NCI-H345 treated with DMSO at 0.1 percent for 48 hours (cell line): ENCODE data around the gene VPS18.
"Not testable (repeated sequence)": the region's sequence is repeated elsewhere in the genome, so short reads cannot be mapped to it uniquely, and the experiment has no call there.

Source experiments
- DNase-seq: peaks from one replicate; lab custom pipeline; 2025; ENCODE audit not compliant: unreplicated experiment; lab: John Stamatoyannopoulos, UW

Gene VPS18

GRCh38 chr15:40893733-40894680, at the start of gene VPS18:
VPS18 (plus strand) TSS chr15:40894450; CDS start chr15:40894769, 319 bp downstream.
- DNase-seq, result peak; percentile 88

GRCh38 chr15:40844696-40845030, 49.6 kb upstream of the VPS18 start:
- DNase-seq, result no peak

GRCh38 chr15:40845036-40845435, 49.2 kb upstream of the VPS18 start:
- no peak for DNase-seq

- DNase-seq, result no peak
These were observed 48.6 kb upstream of the VPS18 start for GRCh38 chr15:40845511-40846284.

GRCh38 chr15:40846841-40847222, 47.4 kb upstream of the VPS18 start:
- DNase-seq, result no peak

GRCh38 chr15:40847223-40847961, 46.9 kb upstream of the VPS18 start:
- no peak for DNase-seq

GRCh38 chr15:40850576-40851112, 43.6 kb upstream of the VPS18 start:
- no peak for DNase-seq

- DNase-seq, result no peak
These were observed 41.7 kb upstream of the VPS18 start for GRCh38 chr15:40852529-40852928.

- DNase-seq, result no peak
These were observed 40.9 kb upstream of the VPS18 start for GRCh38 chr15:40853241-40853890.

GRCh38 chr15:40854161-40854560, 40.1 kb upstream of the VPS18 start:
- no peak for DNase-seq

- no peak for DNase-seq
These were observed 38.5 kb upstream of the VPS18 start for GRCh38 chr15:40855706-40856234.

- DNase-seq, result no peak
These were observed 37.5 kb upstream of the VPS18 start for GRCh38 chr15:40856746-40857145.

GRCh38 chr15:40857601-40858341, 36.5 kb upstream of the VPS18 start:
- no peak for DNase-seq

- no peak for DNase-seq
These were observed 35.5 kb upstream of the VPS18 start for GRCh38 chr15:40858706-40859105.

GRCh38 chr15:40859206-40859851, 34.9 kb upstream of the VPS18 start:
- DNase-seq, result peak; percentile 35

- DNase-seq, result not testable (repeated sequence)
These were observed 33.1 kb upstream of the VPS18 start for GRCh38 chr15:40861147-40861546.

- no peak for DNase-seq
These were observed 30.5 kb upstream of the VPS18 start for GRCh38 chr15:40863660-40864270.

- no peak for DNase-seq
These were observed 27.1 kb upstream of the VPS18 start for GRCh38 chr15:40867199-40867598.

GRCh38 chr15:40869686-40870085, 24.6 kb upstream of the VPS18 start:
- DNase-seq, result no peak
